ENCODE data around the gene CDS1. TPM values are rescaled to one million over a fixed set of nuclear protein-coding genes. Genes with fewer than 3 reads are reported as not detected.

Gene CDS1
- total and polyA plus RNA-seq, 2 experiments from 2014 or later: 11.0 to 21.3 TPM

GRCh38 chr4:84632092-84632491, 49.2 kb downstream of the CDS1 start:
- no peak overlapping the region for H3K27ac ChIP-seq
- no peaks in the 10 kb centered on the region for H3K36me3 ChIP-seq (replicated peaks; ENCODE audit: insufficient read depth, low read depth)
- H3K4me1 ChIP-seq (ENCODE audit: insufficient read depth): no peaks in the 10 kb centered on the region
- WGBS (ENCODE audit: low lambda C conversion rate, missing lambda C conversion rate): 87% methylated on average over 2 of the region's 2 CpGs
- H3K79me2 ChIP-seq: no peaks in the 10 kb centered on the region
- H3K9me2 ChIP-seq (replicated peaks; ENCODE audit: insufficient read depth): no peaks in the 10 kb centered on the region
- TF ChIP-seq EZH2 (IDR thresholded peaks at IDR 0.05; ENCODE audit: borderline replicate concordance): no peak
- TF ChIP-seq, protein P1, sequence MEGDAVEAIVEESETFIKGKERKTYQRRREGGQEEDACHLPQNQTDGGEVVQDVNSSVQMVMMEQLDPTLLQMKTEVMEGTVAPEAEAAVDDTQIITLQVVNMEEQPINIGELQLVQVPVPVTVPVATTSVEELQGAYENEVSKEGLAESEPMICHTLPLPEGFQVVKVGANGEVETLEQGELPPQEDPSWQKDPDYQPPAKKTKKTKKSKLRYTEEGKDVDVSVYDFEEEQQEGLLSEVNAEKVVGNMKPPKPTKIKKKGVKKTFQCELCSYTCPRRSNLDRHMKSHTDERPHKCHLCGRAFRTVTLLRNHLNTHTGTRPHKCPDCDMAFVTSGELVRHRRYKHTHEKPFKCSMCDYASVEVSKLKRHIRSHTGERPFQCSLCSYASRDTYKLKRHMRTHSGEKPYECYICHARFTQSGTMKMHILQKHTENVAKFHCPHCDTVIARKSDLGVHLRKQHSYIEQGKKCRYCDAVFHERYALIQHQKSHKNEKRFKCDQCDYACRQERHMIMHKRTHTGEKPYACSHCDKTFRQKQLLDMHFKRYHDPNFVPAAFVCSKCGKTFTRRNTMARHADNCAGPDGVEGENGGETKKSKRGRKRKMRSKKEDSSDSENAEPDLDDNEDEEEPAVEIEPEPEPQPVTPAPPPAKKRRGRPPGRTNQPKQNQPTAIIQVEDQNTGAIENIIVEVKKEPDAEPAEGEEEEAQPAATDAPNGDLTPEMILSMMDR (IDR thresholded peaks at IDR 0.05; ENCODE audit: poor library complexity): no peak
- no peak for TF ChIP-seq EZH2phosphoT487 (IDR thresholded peaks at IDR 0.05; ENCODE audit: low read depth, severe bottlenecking, unreplicated experiment)
- H3K4me2 ChIP-seq: no peak overlapping the region
- H3K27me3 ChIP-seq: no peaks in the 10 kb centered on the region
- H3K9me3 ChIP-seq (ENCODE audit: low read depth): no peaks in the 10 kb centered on the region
- H4K20me1 ChIP-seq (ENCODE audit: insufficient read depth, poor library complexity, severe bottlenecking): no peaks in the 10 kb centered on the region
- no peak overlapping the region for H2AFZ ChIP-seq
- DNase-seq (ENCODE audit: low spot score): no peak
- H3K4me3 ChIP-seq: no peak overlapping the region

DNA sequence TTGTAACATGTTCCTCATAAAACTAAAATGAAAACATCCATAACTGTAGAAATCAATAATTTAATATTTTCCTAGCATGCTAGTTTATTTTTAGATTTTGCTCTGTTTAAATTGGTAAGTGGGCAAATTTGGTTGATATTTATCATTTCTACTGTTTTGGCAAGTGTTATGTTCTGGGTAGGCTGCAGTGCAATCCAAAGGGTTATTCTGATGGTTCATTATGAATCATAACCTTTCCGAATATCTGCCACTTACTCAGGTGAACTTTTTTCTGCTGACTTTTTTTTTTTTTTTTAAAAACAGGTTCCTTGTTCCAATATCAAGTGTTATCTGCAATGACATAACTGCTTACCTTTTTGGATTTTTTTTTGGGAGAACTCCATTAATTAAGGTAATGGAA, 52.0 kb downstream of the CDS1 start:
- Histone ChIP-seq H3K4me1 (ENCODE audit: insufficient read depth) (no peaks in the 10 kb centered on the region), H3K9me2 (replicated peaks; ENCODE audit: insufficient read depth) (no peaks in the 10 kb centered on the region), H3K27ac (no peak overlapping the region), H3K27me3 (no peaks in the 10 kb centered on the region), H3K4me2 (no peak overlapping the region), H2AFZ (no peak overlapping the region), H3K9me3 (ENCODE audit: low read depth) (no peaks in the 10 kb centered on the region), H3K36me3 (replicated peaks; ENCODE audit: insufficient read depth, low read depth) (no peaks in the 10 kb centered on the region), H4K20me1 (ENCODE audit: insufficient read depth, poor library complexity, severe bottlenecking) (no peaks in the 10 kb centered on the region), H3K79me2 (no peaks in the 10 kb centered on the region), H3K4me3 (no peak overlapping the region)
- TF ChIP-seq EZH2phosphoT487 (IDR thresholded peaks at IDR 0.05; ENCODE audit: low read depth, severe bottlenecking, unreplicated experiment): no peak
- no peak for TF ChIP-seq EZH2 (IDR thresholded peaks at IDR 0.05; ENCODE audit: borderline replicate concordance)
- TF ChIP-seq, protein P1 (IDR thresholded peaks at IDR 0.05; ENCODE audit: poor library complexity): no peak
- DNase-seq (ENCODE audit: low spot score): no peak
- WGBS (ENCODE audit: low lambda C conversion rate, missing lambda C conversion rate): 96% methylated on average over 1 of the region's 1 CpG

DNA sequence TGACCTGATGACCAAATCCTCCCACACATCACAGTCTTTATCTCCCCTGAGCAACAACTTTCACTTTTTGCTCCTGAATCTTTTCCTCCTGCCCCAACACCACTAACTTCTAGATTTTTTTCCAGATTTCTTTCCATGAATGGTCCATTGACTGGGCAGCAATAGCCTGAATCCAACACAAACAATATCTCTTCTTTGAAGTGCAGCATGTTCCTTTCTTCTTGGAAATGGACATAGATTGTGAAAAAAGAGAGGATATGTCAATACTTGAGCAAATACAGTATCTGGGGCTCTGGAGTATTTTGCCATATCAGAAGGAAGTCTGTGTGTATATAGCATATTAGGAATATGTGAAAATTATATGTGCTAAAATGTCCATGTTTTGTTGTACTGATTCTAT, 55.2 kb downstream of the CDS1 start:
- no peak for DNase-seq (ENCODE audit: low spot score)
- no peaks in the 10 kb centered on the region for H4K20me1 ChIP-seq (ENCODE audit: insufficient read depth, poor library complexity, severe bottlenecking)

More for the DNA sequence above, 55.2 kb downstream of the CDS1 start:
- Histone ChIP-seq H3K9me3 (ENCODE audit: low read depth) (no peaks in the 10 kb centered on the region), H2AFZ (no peak overlapping the region), H3K27me3 (no peaks in the 10 kb centered on the region), H3K36me3 (replicated peaks; ENCODE audit: insufficient read depth, low read depth) (no peaks in the 10 kb centered on the region), H3K4me2 (no peak overlapping the region), H3K9me2 (replicated peaks; ENCODE audit: insufficient read depth) (no peaks in the 10 kb centered on the region), H3K4me1 (ENCODE audit: insufficient read depth) (no peaks in the 10 kb centered on the region), H3K27ac (no peak overlapping the region), H3K4me3 (no peak overlapping the region), H3K79me2 (no peaks in the 10 kb centered on the region)
- TF ChIP-seq, protein P1 (IDR thresholded peaks at IDR 0.05; ENCODE audit: poor library complexity): no peak
- no peak for TF ChIP-seq EZH2phosphoT487 (IDR thresholded peaks at IDR 0.05; ENCODE audit: low read depth, severe bottlenecking, unreplicated experiment)
- no peak for TF ChIP-seq EZH2 (IDR thresholded peaks at IDR 0.05; ENCODE audit: borderline replicate concordance)
